HCT116 (cell line): ENCODE results near the gene PDCD2L.

ENCODE experiments used
- EGR1 ChIP-seq: IDR thresholded peaks from 2 replicates; pipeline ENCODE4 v1.6.1; 2012; ENCODE audit warnings: low read depth
- EZH2phosphoT487 ChIP-seq: fragments of 200-600 bp; IDR thresholded peaks from 2 replicates; pipeline ENCODE4 v1.6.1; 2018; ENCODE audit warnings: antibody characterized with exemption, borderline replicate concordance
- JUND ChIP-seq: IDR thresholded peaks from 2 replicates; pipeline ENCODE4 v1.6.1; 2012
- POLR2AphosphoS5 ChIP-seq: IDR thresholded peaks from 2 replicates; pipeline ENCODE4 v1.6.1; 2011; ENCODE audit warnings: mild to moderate bottlenecking, low read depth, low read length, moderate library complexity
- SP1 ChIP-seq: IDR thresholded peaks from 2 replicates; pipeline ENCODE4 v1.6.1; 2012; ENCODE audit warnings: low read depth
- SRF ChIP-seq: IDR thresholded peaks from 2 replicates; pipeline ENCODE4 v1.6.1; 2012; ENCODE audit warnings: low read depth
- YY1 ChIP-seq: IDR thresholded peaks from 2 replicates; pipeline ENCODE4 v1.6.1; 2011; ENCODE audit warnings: low read length, low read depth, moderate library complexity, mild to moderate bottlenecking; ENCODE audit not compliant: insufficient replicate concordance; ENCODE audit errors: extremely low read depth
- TF ChIP-seq, protein P1 (sequence below), 3 experiments: fragments of 200-600 bp in 1 of 3; sonication (generic) in 1 of 3; IDR thresholded peaks in 2 of 3; conservative IDR thresholded peaks in 1 of 3; 2 replicates each; pipeline ENCODE4 v1.5.1; 2012 to 2017; ENCODE audit warnings: low read depth in 2 of 3, low read length in 2 of 3, antibody characterized with exemption in 1 of 3, borderline replicate concordance in 1 of 3, control low read depth in 1 of 3, mild to moderate bottlenecking in 1 of 3, mixed read lengths in 1 of 3, mixed run types in 1 of 3, moderate library complexity in 1 of 3; ENCODE audit not compliant: insufficient read depth in 1 of 3
- TF ChIP-seq, protein P2 (sequence below): IDR thresholded peaks from 2 replicates; pipeline ENCODE4 v1.6.1; 2012

DNA sequence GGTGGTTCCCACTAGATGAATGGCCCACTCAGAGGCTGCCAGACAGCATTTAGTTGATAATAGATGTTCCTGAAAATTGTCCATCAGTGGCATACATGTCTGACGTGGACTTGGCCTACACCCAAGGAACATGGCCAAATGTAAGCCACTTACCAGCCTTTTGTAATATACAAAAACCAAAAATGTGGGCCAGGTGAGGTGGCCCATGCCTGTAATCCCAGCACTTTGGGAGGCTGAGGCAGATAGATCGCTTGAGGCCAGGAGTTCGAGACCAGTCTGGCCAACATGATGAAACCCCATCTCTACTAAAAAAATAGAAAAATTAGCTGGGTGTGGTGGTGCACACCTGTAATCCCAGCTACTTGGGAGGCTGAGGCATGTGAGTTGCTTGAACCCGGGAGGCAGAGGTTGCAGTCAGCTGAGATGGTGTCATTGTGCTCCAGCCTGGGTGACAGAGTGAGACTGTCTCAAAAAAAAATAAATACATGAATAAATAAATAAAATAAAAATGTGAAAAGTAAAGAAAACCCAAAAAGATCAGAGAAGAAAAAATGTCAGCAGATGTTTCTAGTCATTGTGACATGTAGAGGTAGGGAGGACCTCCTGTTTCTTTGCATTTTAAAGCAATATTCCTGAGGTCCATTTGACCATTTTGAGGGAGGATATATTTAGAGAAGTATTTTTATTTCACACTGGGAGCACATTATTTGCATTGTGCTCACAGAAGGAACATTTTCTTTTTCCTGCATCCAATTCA is 70.2 kb downstream of the PDCD2L start:
- no peak for TF ChIP-seq YY1
- TF ChIP-seq, protein P1, sequence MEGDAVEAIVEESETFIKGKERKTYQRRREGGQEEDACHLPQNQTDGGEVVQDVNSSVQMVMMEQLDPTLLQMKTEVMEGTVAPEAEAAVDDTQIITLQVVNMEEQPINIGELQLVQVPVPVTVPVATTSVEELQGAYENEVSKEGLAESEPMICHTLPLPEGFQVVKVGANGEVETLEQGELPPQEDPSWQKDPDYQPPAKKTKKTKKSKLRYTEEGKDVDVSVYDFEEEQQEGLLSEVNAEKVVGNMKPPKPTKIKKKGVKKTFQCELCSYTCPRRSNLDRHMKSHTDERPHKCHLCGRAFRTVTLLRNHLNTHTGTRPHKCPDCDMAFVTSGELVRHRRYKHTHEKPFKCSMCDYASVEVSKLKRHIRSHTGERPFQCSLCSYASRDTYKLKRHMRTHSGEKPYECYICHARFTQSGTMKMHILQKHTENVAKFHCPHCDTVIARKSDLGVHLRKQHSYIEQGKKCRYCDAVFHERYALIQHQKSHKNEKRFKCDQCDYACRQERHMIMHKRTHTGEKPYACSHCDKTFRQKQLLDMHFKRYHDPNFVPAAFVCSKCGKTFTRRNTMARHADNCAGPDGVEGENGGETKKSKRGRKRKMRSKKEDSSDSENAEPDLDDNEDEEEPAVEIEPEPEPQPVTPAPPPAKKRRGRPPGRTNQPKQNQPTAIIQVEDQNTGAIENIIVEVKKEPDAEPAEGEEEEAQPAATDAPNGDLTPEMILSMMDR (IDR thresholded peaks at IDR 0.05 in 2 of 3, conservative IDR thresholded peaks at IDR 0.05 in 1 of 3; ENCODE audit: borderline replicate concordance in 1 of 3, insufficient read depth in 1 of 3, low read depth in 2 of 3, low read length in 2 of 3) = no peak
- TF ChIP-seq EGR1 = no peak
- TF ChIP-seq, protein P2, sequence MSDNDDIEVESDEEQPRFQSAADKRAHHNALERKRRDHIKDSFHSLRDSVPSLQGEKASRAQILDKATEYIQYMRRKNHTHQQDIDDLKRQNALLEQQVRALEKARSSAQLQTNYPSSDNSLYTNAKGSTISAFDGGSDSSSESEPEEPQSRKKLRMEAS = no peak
- no peak for TF ChIP-seq POLR2AphosphoS5
- no peak for TF ChIP-seq JUND
- TF ChIP-seq SP1 = no peak
- no peak for TF ChIP-seq EZH2phosphoT487
- no peak for TF ChIP-seq SRF
